K562 (cell line): ENCODE data around the gene TRIO. TPM values are rescaled to one million over a fixed set of nuclear protein-coding genes. Genes with fewer than 3 reads are reported as not detected.

Experiments
- LEF1 ChIP-seq: fragments of 450-650 bp; IDR thresholded peaks from 2 replicates; pipeline ENCODE4 v1.6.1; 2016; ENCODE audit warnings: mild to moderate bottlenecking
- NBN ChIP-seq: fragments of 450-650 bp; IDR thresholded peaks from 2 replicates; pipeline ENCODE4 v1.6.1; 2016; ENCODE audit warnings: low read depth, mild to moderate bottlenecking
- SMC3 ChIP-seq: conservative IDR thresholded peaks from 2 replicates; pipeline ENCODE4 v1.6.1; 2011; ENCODE audit warnings: low read depth, low read length, improper control_type of control experiment; ENCODE audit not compliant: insufficient read depth
- polyA plus RNA-seq, 8 experiments: library from polyadenylated mRNA; depleted of rRNA in 4 of 8; stranded (reverse) in 5 of 8; unstranded in 3 of 8; fragments of >200 nt; fragmentation: Nextera tagmentation in 2 of 8; fragmentation: Illumina TruSeq in 1 of 8; extraction: Ambion mirVana in 2 of 8; extraction: Trizol in 1 of 8; gene quantifications; 2 replicates each; pipeline versions ENCODE4 v1.2.1 to v1.2.3, GENCODE V29; 2011 to 2014; ENCODE audit warnings: inconsistent platforms in 1 of 8, missing spikeins in 1 of 8
- total RNA-seq, 7 experiments: library from RNA; depleted of rRNA in 6 of 7; stranded (reverse); fragments of >200 nt in 6 of 7; fragmentation: Illumina TruSeq in 2 of 7; extraction: Trizol in 2 of 7; gene quantifications; 2 replicates each; pipeline versions ENCODE4 v1.2.1 to v1.2.3, GENCODE V29; 2011 to 2021; ENCODE audit warnings: low replicate concordance in 1 of 7
- TF ChIP-seq, protein P1 (sequence below), 2 experiments: fragments of 450-650 bp in 1 of 2; sonication (generic) in 1 of 2; formaldehyde crosslinking in 1 of 2; IDR thresholded peaks; 2 replicates each; pipeline versions ENCODE4 v1.7.1 to v1.9.0; 2016 to 2022; ENCODE audit warnings: inconsistent platforms in 1 of 2, mild to moderate bottlenecking in 1 of 2, missing genetic modification reagents in 1 of 2

Gene TRIO
- total and polyA plus RNA-seq, 9 of the 15 experiments (the other 6 are each of a cell fraction or from before 2014, with no cell fraction given) = 0.24 to 5.0 (median 1.1) TPM

GRCh38 chr5:14097998-14098471 lies 45.1 kb upstream of the TRIO start (continued):
- TF ChIP-seq, protein P1, sequence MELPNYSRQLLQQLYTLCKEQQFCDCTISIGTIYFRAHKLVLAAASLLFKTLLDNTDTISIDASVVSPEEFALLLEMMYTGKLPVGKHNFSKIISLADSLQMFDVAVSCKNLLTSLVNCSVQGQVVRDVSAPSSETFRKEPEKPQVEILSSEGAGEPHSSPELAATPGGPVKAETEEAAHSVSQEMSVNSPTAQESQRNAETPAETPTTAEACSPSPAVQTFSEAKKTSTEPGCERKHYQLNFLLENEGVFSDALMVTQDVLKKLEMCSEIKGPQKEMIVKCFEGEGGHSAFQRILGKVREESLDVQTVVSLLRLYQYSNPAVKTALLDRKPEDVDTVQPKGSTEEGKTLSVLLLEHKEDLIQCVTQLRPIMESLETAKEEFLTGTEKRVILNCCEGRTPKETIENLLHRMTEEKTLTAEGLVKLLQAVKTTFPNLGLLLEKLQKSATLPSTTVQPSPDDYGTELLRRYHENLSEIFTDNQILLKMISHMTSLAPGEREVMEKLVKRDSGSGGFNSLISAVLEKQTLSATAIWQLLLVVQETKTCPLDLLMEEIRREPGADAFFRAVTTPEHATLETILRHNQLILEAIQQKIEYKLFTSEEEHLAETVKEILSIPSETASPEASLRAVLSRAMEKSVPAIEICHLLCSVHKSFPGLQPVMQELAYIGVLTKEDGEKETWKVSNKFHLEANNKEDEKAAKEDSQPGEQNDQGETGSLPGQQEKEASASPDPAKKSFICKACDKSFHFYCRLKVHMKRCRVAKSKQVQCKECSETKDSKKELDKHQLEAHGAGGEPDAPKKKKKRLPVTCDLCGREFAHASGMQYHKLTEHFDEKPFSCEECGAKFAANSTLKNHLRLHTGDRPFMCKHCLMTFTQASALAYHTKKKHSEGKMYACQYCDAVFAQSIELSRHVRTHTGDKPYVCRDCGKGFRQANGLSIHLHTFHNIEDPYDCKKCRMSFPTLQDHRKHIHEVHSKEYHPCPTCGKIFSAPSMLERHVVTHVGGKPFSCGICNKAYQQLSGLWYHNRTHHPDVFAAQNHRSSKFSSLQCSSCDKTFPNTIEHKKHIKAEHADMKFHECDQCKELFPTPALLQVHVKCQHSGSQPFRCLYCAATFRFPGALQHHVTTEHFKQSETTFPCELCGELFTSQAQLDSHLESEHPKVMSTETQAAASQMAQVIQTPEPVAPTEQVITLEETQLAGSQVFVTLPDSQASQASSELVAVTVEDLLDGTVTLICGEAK (IDR thresholded peaks at IDR 0.05) = no peak
- TF ChIP-seq, protein P1 (CRISPR knock-in tag; IDR thresholded peaks at IDR 0.05) = no peak
- TF ChIP-seq NBN (no peak), LEF1 (no peak), SMC3 (no peak)
